Measurements from ENCODE around the gene KRTCAP3. TPM values are rescaled to one million over a fixed set of nuclear protein-coding genes. Genes with fewer than 3 reads are reported as not detected.
A peak's percentile ranks its signal among the peaks of the same experiment; 100 is the strongest.

KRTCAP3 gene
- total and polyA plus RNA-seq, 9 of the 15 experiments (the other 6 are each of a cell fraction or from before 2014, with no cell fraction given): 0.24 to 1.4 (median 0.73) TPM

DNA sequence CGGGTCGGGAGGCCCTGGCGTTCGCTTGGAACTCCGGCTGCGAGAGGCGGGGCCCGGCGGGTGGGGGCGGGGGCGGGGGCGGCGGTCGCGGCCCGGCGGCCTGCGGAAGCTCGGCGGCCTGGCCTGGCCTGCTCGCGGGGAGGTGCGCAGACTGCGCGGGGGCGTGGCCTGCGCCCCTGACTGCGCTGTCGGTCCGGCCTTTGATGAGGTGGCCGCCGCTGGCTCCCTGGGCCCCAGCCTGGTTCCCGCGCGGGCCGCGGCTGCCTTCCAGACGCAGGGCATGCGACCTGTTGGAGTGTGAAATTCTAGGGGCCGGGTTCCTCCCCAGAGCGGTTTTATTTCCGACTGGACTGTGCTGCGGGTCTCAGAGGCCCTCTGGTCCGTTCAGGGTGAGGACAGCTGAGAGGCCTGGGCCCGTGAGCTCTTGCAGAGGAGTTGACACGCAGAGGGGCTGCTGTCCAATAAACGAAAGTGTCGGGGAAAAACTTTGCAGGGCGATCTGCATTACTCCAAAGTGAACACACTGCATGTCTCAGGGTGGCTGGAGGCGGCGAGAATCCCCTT, 13.1 kb upstream of the KRTCAP3 start (continued):
- TF ChIP-seq, protein P1, sequence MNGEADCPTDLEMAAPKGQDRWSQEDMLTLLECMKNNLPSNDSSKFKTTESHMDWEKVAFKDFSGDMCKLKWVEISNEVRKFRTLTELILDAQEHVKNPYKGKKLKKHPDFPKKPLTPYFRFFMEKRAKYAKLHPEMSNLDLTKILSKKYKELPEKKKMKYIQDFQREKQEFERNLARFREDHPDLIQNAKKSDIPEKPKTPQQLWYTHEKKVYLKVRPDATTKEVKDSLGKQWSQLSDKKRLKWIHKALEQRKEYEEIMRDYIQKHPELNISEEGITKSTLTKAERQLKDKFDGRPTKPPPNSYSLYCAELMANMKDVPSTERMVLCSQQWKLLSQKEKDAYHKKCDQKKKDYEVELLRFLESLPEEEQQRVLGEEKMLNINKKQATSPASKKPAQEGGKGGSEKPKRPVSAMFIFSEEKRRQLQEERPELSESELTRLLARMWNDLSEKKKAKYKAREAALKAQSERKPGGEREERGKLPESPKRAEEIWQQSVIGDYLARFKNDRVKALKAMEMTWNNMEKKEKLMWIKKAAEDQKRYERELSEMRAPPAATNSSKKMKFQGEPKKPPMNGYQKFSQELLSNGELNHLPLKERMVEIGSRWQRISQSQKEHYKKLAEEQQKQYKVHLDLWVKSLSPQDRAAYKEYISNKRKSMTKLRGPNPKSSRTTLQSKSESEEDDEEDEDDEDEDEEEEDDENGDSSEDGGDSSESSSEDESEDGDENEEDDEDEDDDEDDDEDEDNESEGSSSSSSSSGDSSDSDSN (IDR thresholded peaks at IDR 0.05; ENCODE audit: borderline replicate concordance in 1 of 2, low read depth in 2 of 2, low read length in 2 of 2): peak; percentile 18 to 64; a peak in 2 of 4 replicates
- TF ChIP-seq CREB1 (IDR thresholded peaks at IDR 0.05) (peak; percentile 33; the same call in 1 of the 2 replicates), CREB1 (CRISPR knock-in tag; IDR thresholded peaks at IDR 0.05) (peak; percentile 12; the same call in 1 of the 2 replicates), ILF3 (IDR thresholded peaks at IDR 0.05; ENCODE audit: borderline replicate concordance) (no peak), ESRRB (CRISPR knock-in tag; IDR thresholded peaks at IDR 0.05; ENCODE audit: borderline replicate concordance) (no peak), PCBP1 (IDR thresholded peaks at IDR 0.05; ENCODE audit: low read depth, low read length, poor library complexity, severe bottlenecking) (no peak), FUS (optimal IDR thresholded peaks at IDR 0.05; ENCODE audit: low read depth, low read length) (no peak), CBFA2T2 (conservative IDR thresholded peaks at IDR 0.05) (no peak), NR3C1 (CRISPR knock-in tag; IDR thresholded peaks at IDR 0.05) (0 out of 2 replicates have a peak, but pooled peaks have one; percentile 3), ARID2 (IDR thresholded peaks at IDR 0.05) (no peak), ZNF224 (CRISPR knock-in tag; IDR thresholded peaks at IDR 0.05) (0 out of 2 replicates have a peak, but pooled peaks have one; percentile 57), POLR3A (IDR thresholded peaks at IDR 0.05; ENCODE audit: borderline replicate concordance, extremely low read depth, insufficient read depth, insufficient read length) (no peak), RBFOX2 (IDR thresholded peaks at IDR 0.05; ENCODE audit: low read depth, low read length) (peak; percentile 3)
- TF ChIP-seq, protein P2, sequence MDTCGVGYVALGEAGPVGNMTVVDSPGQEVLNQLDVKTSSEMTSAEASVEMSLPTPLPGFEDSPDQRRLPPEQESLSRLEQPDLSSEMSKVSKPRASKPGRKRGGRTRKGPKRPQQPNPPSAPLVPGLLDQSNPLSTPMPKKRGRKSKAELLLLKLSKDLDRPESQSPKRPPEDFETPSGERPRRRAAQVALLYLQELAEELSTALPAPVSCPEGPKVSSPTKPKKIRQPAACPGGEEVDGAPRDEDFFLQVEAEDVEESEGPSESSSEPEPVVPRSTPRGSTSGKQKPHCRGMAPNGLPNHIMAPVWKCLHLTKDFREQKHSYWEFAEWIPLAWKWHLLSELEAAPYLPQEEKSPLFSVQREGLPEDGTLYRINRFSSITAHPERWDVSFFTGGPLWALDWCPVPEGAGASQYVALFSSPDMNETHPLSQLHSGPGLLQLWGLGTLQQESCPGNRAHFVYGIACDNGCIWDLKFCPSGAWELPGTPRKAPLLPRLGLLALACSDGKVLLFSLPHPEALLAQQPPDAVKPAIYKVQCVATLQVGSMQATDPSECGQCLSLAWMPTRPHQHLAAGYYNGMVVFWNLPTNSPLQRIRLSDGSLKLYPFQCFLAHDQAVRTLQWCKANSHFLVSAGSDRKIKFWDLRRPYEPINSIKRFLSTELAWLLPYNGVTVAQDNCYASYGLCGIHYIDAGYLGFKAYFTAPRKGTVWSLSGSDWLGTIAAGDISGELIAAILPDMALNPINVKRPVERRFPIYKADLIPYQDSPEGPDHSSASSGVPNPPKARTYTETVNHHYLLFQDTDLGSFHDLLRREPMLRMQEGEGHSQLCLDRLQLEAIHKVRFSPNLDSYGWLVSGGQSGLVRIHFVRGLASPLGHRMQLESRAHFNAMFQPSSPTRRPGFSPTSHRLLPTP (IDR thresholded peaks at IDR 0.05; ENCODE audit: borderline replicate concordance, extremely low read depth, insufficient read length): no peak
- TF ChIP-seq, protein P3, sequence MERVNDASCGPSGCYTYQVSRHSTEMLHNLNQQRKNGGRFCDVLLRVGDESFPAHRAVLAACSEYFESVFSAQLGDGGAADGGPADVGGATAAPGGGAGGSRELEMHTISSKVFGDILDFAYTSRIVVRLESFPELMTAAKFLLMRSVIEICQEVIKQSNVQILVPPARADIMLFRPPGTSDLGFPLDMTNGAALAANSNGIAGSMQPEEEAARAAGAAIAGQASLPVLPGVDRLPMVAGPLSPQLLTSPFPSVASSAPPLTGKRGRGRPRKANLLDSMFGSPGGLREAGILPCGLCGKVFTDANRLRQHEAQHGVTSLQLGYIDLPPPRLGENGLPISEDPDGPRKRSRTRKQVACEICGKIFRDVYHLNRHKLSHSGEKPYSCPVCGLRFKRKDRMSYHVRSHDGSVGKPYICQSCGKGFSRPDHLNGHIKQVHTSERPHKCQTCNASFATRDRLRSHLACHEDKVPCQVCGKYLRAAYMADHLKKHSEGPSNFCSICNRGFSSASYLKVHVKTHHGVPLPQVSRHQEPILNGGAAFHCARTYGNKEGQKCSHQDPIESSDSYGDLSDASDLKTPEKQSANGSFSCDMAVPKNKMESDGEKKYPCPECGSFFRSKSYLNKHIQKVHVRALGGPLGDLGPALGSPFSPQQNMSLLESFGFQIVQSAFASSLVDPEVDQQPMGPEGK (CRISPR knock-in tag; IDR thresholded peaks at IDR 0.05; ENCODE audit: borderline replicate concordance): no peak
- TF ChIP-seq, protein P4, sequence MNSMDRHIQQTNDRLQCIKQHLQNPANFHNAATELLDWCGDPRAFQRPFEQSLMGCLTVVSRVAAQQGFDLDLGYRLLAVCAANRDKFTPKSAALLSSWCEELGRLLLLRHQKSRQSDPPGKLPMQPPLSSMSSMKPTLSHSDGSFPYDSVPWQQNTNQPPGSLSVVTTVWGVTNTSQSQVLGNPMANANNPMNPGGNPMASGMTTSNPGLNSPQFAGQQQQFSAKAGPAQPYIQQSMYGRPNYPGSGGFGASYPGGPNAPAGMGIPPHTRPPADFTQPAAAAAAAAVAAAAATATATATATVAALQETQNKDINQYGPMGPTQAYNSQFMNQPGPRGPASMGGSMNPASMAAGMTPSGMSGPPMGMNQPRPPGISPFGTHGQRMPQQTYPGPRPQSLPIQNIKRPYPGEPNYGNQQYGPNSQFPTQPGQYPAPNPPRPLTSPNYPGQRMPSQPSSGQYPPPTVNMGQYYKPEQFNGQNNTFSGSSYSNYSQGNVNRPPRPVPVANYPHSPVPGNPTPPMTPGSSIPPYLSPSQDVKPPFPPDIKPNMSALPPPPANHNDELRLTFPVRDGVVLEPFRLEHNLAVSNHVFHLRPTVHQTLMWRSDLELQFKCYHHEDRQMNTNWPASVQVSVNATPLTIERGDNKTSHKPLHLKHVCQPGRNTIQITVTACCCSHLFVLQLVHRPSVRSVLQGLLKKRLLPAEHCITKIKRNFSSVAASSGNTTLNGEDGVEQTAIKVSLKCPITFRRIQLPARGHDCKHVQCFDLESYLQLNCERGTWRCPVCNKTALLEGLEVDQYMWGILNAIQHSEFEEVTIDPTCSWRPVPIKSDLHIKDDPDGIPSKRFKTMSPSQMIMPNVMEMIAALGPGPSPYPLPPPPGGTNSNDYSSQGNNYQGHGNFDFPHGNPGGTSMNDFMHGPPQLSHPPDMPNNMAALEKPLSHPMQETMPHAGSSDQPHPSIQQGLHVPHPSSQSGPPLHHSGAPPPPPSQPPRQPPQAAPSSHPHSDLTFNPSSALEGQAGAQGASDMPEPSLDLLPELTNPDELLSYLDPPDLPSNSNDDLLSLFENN (IDR thresholded peaks at IDR 0.05; ENCODE audit: low read depth in 2 of 2, low read length in 2 of 2): no peak
